ENCODE results near the gene IRF3. TPM values are rescaled to one million over a fixed set of nuclear protein-coding genes. Genes with fewer than 3 reads are reported as not detected.
A peak's percentile ranks its signal among the peaks of the same experiment; 100 is the strongest.

The IRF3 gene
- total RNA-seq: 174 TPM

GRCh38 chr19:49665351-49666119, at the start of gene IRF3, which contains the start of gene BCL2L12:
IRF3 (minus strand) TSS chr19:49665857; CDS start chr19:49664838, 1,019 bp downstream.
BCL2L12 (plus strand) TSS chr19:49665933; CDS start chr19:49666693, 760 bp downstream.
- peak; percentile 99 for DNase-seq (ENCODE audit: low spot score)

DNA sequence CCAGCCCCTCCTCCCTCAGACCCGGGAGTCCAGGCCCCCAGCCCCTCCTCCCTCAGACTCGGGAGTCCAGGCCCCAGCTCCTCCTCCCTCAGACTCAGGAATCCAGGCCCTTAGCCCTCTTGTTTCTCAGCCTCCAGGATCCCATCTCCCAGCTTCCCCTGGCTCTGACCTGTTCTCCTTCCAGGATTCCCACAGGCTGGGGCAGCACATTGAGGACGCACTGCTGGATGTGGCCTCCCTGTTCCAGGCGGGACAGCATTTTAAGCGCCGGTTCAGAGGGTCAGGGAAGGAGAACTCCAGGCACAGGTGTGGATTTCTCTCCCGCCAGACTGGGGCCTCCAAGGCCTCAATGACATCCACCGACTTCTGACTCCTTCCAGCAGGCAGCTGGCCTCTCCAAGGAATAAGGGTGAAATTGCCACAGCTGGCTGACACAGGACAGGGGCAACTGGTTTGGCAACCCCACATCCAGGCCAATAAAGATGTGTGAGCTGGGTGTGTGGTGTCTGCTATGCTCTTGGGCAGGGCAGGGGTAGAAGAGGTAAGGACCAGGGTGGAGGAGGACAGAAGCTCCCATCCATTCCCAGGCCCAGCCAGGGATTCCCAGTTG, 47.7 kb upstream of the IRF3 start:
- no peak for DNase-seq (ENCODE audit: low spot score)

DNA sequence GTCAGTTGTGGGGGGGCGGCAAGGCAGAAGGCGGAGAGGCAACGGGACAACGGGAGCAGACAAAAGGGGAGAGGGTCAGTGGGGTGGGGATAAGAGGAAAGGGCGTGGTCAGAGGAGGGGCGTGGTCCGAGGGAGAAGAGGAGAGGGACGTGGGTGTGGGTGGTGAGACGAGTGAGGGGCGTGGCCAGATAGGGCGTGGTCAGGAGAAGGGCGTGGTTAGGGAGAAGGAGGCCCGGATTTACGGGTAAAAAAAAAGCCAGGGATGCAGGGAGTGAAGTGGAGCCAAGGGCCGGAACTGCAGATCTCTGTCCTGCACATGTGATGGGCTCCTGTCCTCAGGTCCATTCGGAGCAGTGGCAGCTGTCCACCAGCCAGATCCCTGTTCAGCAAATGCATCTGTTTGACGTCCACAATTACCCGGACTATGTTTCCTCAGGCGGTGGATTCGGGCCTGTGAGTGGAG, 46.8 kb upstream of the IRF3 start:
- no peak for DNase-seq (ENCODE audit: low spot score)

GRCh38 chr19:49710372-49710951, 44.8 kb upstream of the IRF3 start:
- no peak for DNase-seq (ENCODE audit: low spot score)

GRCh38 chr19:49705919-49706318, 40.3 kb upstream of the IRF3 start:
- no peak for DNase-seq (ENCODE audit: low spot score)

GRCh38 chr19:49704888-49705642, 39.4 kb upstream of the IRF3 start:
- DNase-seq (ENCODE audit: low spot score): no peak

DNA sequence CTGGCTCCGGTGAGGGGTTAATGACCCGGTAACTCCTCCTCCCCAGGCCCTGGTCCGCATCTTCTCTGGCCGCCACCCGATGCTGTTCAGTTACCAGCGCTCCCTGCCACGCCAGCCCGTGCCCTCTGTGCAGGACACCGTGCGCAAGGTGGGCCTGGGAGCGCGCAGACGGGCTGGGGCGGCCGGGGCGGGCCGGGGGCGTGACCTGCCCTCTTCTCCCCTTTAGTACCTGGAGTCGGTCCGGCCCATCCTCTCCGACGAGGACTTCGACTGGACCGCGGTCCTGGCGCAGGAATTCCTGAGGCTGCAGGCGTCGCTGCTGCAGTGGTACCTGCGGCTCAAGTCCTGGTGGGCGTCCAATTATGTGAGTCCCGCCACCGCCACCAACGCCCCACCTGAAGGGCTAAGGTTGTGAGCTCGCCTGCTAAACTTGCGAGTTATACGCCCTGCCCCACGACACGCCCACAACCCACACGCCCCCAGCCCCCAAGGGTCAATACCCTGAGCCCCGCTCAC, 35.7 kb upstream of the IRF3 start:
- no peak for DNase-seq (ENCODE audit: low spot score)

DNA sequence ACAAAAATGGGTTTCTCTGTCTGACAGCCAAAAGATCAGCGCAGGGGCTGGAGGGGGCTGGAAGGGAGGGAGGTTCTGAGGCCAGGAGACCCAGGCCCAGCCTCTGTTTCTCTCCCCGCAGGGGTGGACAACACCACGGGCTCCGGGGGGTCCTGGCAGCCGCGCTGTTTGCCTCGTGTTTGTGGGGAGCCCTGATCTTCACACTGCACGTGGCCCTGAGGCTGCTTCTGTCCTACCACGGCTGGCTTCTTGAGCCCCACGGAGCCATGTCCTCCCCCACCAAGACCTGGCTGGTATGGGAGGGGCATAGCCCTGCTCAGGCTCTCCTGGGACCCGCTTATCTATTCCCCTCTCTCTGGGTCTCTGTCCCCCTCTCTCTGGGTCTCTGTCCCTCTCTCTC, 34.9 kb upstream of the IRF3 start:
- no peak for DNase-seq (ENCODE audit: low spot score)

- DNase-seq (ENCODE audit: low spot score): no peak
Observed at GRCh38 chr19:49699364-49699763, 33.7 kb upstream of the IRF3 start.

DNA sequence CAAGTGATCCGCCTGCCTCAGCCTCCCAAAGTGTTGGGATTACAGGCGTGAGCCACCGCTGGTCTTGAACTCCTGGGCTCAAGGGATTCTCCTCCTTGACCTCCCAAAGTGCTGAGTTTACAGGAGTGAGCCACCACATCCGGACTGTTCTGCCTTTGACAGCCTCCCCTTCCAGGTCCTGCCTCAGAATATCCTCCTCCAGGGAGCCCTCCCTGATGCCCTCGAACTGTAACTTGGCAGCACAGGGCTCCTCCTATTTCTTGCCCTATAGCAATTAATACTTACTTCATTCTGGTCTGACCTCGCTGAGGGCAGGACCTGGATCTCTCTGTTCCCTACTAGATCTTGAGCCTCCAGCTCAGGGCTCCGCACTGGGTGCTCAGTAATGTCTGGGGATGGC, 31.2 kb upstream of the IRF3 start:
- DNase-seq (ENCODE audit: low spot score): no peak

GRCh38 chr19:49696115-49696514, 30.5 kb upstream of the IRF3 start:
- no peak for DNase-seq (ENCODE audit: low spot score)

DNA sequence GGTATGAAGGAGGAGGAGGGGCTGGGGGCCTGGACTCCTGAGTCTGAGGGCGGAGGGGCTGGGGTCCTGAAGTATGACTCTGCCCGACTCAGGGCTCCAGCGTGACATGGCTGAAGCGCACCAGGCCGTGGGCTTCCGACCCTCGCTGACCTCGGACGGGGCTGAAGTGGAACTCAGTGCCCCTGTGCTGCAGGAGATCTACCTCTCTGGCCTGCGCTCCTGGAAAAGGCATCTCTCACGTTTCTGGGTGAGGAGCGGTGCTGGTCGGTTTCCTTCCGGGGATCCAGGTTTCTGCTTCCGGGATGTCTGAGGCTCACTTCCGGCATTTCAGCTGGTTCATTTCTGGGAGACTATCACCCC, 26.5 kb upstream of the IRF3 start:
- no peak for DNase-seq (ENCODE audit: low spot score)

DNA sequence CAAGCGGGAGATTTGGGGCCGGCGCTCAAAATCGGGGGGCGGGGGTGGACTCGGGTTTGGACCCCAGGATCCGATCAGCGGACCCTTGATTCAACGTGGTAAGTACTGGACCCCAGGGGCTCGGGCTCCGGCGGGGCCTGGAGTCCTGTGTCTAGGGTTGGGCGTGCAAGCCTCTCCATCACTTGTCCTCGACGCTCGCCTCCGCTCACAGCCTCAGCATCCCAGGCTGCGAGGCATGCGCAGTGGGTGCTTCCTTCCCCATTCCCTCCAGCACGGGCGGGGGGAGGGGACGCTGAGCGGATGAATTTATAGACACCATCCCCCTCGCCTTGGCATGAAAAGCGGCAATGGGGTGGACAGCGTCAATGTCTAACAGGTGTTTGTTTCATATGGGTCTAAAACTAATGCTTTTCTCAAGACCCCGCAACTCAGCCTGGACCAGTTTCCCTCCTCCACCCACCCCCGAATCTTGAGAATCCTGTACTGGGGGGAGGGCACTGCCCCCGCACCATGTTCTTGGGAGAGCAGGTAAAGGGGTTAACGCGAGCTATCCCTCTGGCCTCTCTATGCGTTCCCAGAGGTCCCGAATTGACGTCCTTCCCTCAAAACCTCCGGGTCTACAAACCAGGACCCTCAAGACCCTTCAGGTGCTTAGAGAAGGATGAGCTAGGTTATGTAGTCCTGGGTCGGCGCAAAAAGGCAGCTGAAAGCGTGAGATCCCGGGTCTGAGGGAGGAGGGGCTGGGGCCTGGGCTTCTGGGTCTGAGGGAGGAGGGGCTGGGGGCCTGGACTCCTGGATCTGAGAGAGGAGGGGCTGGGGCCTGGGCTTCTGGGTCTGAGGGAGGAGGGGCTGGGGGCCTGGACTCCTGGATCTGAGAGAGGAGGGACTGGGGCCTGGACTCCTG, 25.8 kb upstream of the IRF3 start:
- no peak for DNase-seq (ENCODE audit: low spot score)

DNA sequence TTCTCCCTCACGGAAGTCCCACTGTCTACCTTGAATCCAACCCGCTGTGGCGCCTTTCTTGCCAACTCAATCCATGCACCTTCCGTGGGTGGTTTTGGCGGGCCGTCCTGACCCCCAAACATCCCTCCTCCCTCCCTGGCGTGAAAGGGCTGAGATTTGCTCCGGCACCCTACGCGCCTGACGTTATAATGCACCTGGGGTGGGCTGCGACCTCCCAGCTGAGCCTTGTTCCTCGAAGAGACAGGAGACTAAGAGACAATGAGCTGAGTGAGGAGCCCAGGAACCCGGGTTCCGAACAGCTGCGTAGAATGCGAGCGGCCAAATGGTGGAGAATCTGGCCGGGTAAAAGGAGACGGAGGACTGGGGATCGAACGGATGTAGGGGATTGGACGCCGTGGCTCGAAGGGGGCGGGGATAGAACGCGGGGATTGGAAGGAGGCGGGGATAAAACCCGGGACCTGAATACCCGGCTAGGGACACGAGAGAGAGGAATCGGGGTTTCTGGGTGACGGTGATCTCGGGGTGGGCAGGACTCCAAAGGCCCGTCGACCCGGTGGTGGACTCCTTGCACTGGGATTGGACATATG, 25.1 kb upstream of the IRF3 start, which contains the start of gene CPT1C:
Gene CPT1C, plus strand, starts transcription at position 461 of the 587 bp plus-strand sequence. CDS start 1,137 bp downstream, outside the sequence.
- DNase-seq (ENCODE audit: low spot score): peak; percentile 75

- no peak for DNase-seq (ENCODE audit: low spot score)
Observed at GRCh38 chr19:49690079-49690655, 24.5 kb upstream of the IRF3 start.

DNA sequence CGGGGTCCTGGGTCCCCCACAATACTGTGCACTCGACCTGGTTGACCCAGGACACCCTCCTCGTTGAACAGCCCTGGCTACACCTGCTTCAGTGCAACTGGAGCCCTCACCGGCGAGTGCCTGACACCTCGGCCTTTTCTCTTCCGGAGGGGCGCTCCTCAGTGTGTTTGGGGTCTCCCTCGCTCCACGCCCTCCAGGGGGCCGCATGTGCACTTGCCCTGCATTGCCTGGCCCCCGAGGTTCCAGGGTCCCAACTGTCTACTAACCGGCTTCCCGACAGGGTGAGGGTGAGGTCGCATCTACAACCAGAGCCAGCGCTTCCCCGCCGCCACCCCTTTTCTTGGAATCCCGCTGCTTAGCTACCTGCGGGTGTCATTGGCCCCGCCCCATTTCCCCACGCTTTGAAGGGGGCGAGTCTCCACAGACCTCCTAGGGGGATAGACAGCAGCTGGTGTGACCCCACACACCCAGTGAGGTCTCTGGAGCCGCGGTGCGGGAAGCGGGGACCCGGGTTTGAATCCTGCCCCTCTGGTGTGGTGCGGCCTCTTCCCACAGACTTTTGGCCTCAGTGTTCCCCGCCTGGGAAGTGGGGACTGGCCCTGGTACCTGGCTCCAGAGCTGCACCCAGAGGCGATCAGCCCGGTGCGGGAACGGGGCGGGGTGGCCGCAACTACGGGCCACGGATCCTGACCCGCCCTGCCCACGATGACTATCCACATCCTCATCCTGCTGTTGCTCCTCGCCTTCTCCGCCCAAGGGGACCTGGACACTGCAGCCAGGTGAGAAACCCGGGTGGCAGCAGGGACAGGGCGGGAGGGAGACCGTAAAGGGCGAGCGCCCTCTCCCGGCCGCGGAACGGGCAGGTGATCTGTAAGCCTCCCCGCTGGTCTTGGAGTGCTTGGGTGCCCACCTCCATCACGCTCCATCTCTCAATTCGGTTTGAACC, 23.7 kb upstream of the IRF3 start, which contains the start of gene ADM5:
Gene ADM5, plus strand, starts transcription at position 462 of the 946 bp plus-strand sequence. Its CDS starts 244 bp downstream, at position 706.
- DNase-seq (ENCODE audit: low spot score): no peak

DNA sequence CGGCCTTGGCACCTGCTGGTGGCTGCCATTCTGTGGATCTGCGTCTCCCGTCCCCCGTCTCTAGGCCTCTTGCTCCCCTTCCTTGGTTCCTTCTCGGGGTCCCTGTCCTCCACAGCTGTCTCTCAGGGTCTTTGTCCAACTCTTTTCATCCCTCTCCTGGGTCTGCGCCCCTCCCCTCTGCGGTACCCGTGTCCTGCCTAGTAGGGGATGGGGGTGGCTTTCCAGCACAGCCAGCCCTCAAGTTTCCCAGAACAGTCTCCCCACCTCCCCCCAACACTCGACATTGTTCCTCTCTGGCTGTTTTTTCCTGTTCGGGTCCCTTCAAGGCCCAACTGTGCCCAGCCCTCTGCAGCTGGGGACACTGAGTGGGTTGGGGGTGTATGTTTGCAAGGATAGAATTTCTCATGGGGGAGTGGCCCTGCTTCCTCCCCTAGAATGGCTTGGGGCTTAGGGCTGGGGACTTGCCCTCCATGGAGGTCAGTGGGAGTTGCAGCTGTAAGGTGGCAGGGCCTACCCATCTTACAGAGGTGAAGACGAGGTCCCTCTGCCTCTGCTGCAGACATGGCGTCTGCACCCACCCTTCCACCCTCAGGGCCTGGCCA, 23.0 kb upstream of the IRF3 start:
- no peak for DNase-seq (ENCODE audit: low spot score)

Data from mucosa of gallbladder (tissue), 1 donor.